GM12878 (cell line): Measurements from ENCODE around the gene DNAH17. TPM values are rescaled to one million over a fixed set of nuclear protein-coding genes. Genes with fewer than 3 reads are reported as not detected.

ENCODE experiments used
- FOXM1 ChIP-seq: IDR thresholded peaks from 2 replicates; pipeline ENCODE4 v1.6.1; 2012; ENCODE audit warnings: low read depth, mild to moderate bottlenecking, inconsistent platforms, low read length, moderate library complexity
- polyA plus RNA-seq, 11 experiments: library from polyadenylated mRNA; depleted of rRNA in 4 of 11; unstranded in 6 of 11; stranded (reverse) in 5 of 11; fragments of >200 nt; fragmentation: Nextera tagmentation in 4 of 11; fragmentation: Illumina TruSeq in 1 of 11; extraction: Ambion mirVana in 4 of 11; extraction: Trizol in 1 of 11; gene quantifications; 1 replicate in 1 of 11; 2 replicates in 10 of 11; pipeline versions ENCODE4 v1.2.1 to v1.2.3, GENCODE V29; 2011 to 2016; ENCODE audit warnings: inconsistent platforms in 2 of 11, missing spikeins in 2 of 11, low read depth in 1 of 11
- small RNA-seq: library from RNA; depleted of rRNA; stranded (forward); fragments of <200 nt; gene quantifications from one replicate; pipeline ENCODE3, GENCODE V24; 2014
- total RNA-seq, 4 experiments: library from RNA; depleted of rRNA in 3 of 4; stranded (reverse); fragments of >200 nt in 3 of 4; fragmentation: Illumina TruSeq in 1 of 4; extraction: Trizol in 1 of 4; gene quantifications; 2 replicates each; pipeline versions ENCODE4 v1.2.1 to v1.2.3, GENCODE V29; 2013 to 2021

Gene DNAH17
- total and polyA plus RNA-seq, 10 of the 15 experiments (the other 5 are each of a cell fraction or from before 2014, with no cell fraction given), result 0.16 to 2.9 (median 0.56) TPM

- TF ChIP-seq FOXM1, result no peak
These were observed 203.0 kb downstream of the DNAH17 start (continued) for GRCh38 chr17:78374189-78374588.

Small RNA genes lying within 50 kb of the gene (small RNA-seq; reads per million reads assigned to genes)
- not detected for gene RF00415
- gene RN7SL454P, result not detected

Other genes starting within 250 kb of the DNAH17 start
- 1.7 and 2.0 TPM in 2 replicates for gene SOCS3, start 217.3 kb downstream of the DNAH17 start, total RNA-seq (2014; rRNA removed)
- 0.92 and 1.0 TPM in 2 replicates for gene SOCS3, start 217.3 kb downstream of the DNAH17 start, total RNA-seq (2014; rRNA removed; fragmentation: Illumina TruSeq; extraction: Trizol)
- 1.8 and 2.7 TPM in 2 replicates for gene SOCS3, start 217.3 kb downstream of the DNAH17 start, total RNA-seq (2021)
- gene SOCS3, start 217.3 kb downstream of the DNAH17 start, polyA plus RNA-seq (2011; rRNA removed), result 3.5 and 3.9 TPM in 2 replicates
- 0.40 and 0.48 TPM in 2 replicates for gene SOCS3, start 217.3 kb downstream of the DNAH17 start, polyA plus RNA-seq (2014; fragmentation: Illumina TruSeq; extraction: Trizol)
- under 1 TPM; 0.05 to 0.10 TPM for gene SOCS3, start 217.3 kb downstream of the DNAH17 start, polyA plus RNA-seq (2014; fragmentation: Nextera tagmentation; extraction: Ambion mirVana)
- 1.0 and 1.4 TPM in 2 replicates for gene SOCS3, start 217.3 kb downstream of the DNAH17 start, polyA plus RNA-seq (2014; rRNA removed)
- 1 to 10 TPM in 1 of 2 experiments, under 1 TPM in 1; 0.87 to 1.1 TPM for gene SOCS3, start 217.3 kb downstream of the DNAH17 start, polyA plus RNA-seq (2016; fragmentation: Nextera tagmentation; extraction: Ambion mirVana)
- gene PGS1, start 198.7 kb downstream of the DNAH17 start, total RNA-seq (2014; rRNA removed), result 26.5 and 29.2 TPM in 2 replicates
- 15.0 and 15.9 TPM in 2 replicates for gene PGS1, start 198.7 kb downstream of the DNAH17 start, total RNA-seq (2014; rRNA removed; fragmentation: Illumina TruSeq; extraction: Trizol)
- gene PGS1, start 198.7 kb downstream of the DNAH17 start, total RNA-seq (2021), result 31.7 and 34.1 TPM in 2 replicates
- gene PGS1, start 198.7 kb downstream of the DNAH17 start, polyA plus RNA-seq (2011; rRNA removed), result 19.4 and 28.3 TPM in 2 replicates
- gene PGS1, start 198.7 kb downstream of the DNAH17 start, polyA plus RNA-seq (2014; fragmentation: Illumina TruSeq; extraction: Trizol), result 13.4 and 19.1 TPM in 2 replicates
- 1 to 10 TPM; 1.3 to 1.9 TPM for gene PGS1, start 198.7 kb downstream of the DNAH17 start, polyA plus RNA-seq (2014; fragmentation: Nextera tagmentation; extraction: Ambion mirVana)
- gene PGS1, start 198.7 kb downstream of the DNAH17 start, polyA plus RNA-seq (2014; rRNA removed), result 32.2 and 33.1 TPM in 2 replicates
- gene PGS1, start 198.7 kb downstream of the DNAH17 start, polyA plus RNA-seq (2016; fragmentation: Nextera tagmentation; extraction: Ambion mirVana), result 10 to 100 TPM; 36.3 to 37.6 TPM
- gene CYTH1, start 204.9 kb upstream of the DNAH17 start, total RNA-seq (2014; rRNA removed), result 92.6 and 97.8 TPM in 2 replicates
- 130 and 134 TPM in 2 replicates for gene CYTH1, start 204.9 kb upstream of the DNAH17 start, total RNA-seq (2014; rRNA removed; fragmentation: Illumina TruSeq; extraction: Trizol)
- gene CYTH1, start 204.9 kb upstream of the DNAH17 start, total RNA-seq (2021), result 165 and 167 TPM in 2 replicates
- 141 and 188 TPM in 2 replicates for gene CYTH1, start 204.9 kb upstream of the DNAH17 start, polyA plus RNA-seq (2011; rRNA removed)
- gene CYTH1, start 204.9 kb upstream of the DNAH17 start, polyA plus RNA-seq (2014; fragmentation: Illumina TruSeq; extraction: Trizol), result 160 and 179 TPM in 2 replicates
- gene CYTH1, start 204.9 kb upstream of the DNAH17 start, polyA plus RNA-seq (2014; fragmentation: Nextera tagmentation; extraction: Ambion mirVana), result 10 to 100 TPM in 1 of 2 experiments, 1 to 10 TPM in 1; 6.6 to 11.8 TPM
- 162 and 172 TPM in 2 replicates for gene CYTH1, start 204.9 kb upstream of the DNAH17 start, polyA plus RNA-seq (2014; rRNA removed)
- gene CYTH1, start 204.9 kb upstream of the DNAH17 start, polyA plus RNA-seq (2016; fragmentation: Nextera tagmentation; extraction: Ambion mirVana), result 100 to 1,000 TPM; 138 to 153 TPM